ENCODE data around the gene TIMELESS.

GRCh38 chr12:56392331-56392730 lies 56.9 kb downstream of the TIMELESS start:
- TF ChIP-seq CTCF (tag by site-specific recombination; IDR thresholded peaks at IDR 0.05): no peak
- TF ChIP-seq ZNF48 (tag by site-specific recombination; IDR thresholded peaks at IDR 0.05): no peak
